Spleen (tissue), 11 donors: ENCODE measurements around the gene SLC38A2. TPM values are rescaled to one million over a fixed set of nuclear protein-coding genes. Genes with fewer than 3 reads are reported as not detected.
A peak's percentile ranks its signal among the peaks of the same experiment; 100 is the strongest.

Source experiments
- DNase-seq: peaks from one replicate; pipeline ENCODE4 v3.0.0-alpha.2; 2020
- H3K27ac ChIP-seq, 8 donors: fragments of 200-600 bp; sonication (generic) in 7 of 8; 1 replicate in 4 of 8; 2 replicates in 4 of 8; pipeline versions ENCODE4 v1.5.0 to v1.8.0; 2016 to 2021; ENCODE audit warnings: inconsistent platforms in 4 of 8, mild to moderate bottlenecking in 4 of 8, moderate library complexity in 1 of 8
- H3K27me3 ChIP-seq, 7 donors: fragments of 200-600 bp; sonication (generic) in 6 of 7; replicated peaks in 1 of 7; 1 replicate in 4 of 7; 2 replicates in 3 of 7; pipeline versions ENCODE4 v1.5.0 to v1.8.0; 2016 to 2021; ENCODE audit warnings: inconsistent platforms in 3 of 7, mild to moderate bottlenecking in 1 of 7
- H3K36me3 ChIP-seq, 6 donors: fragments of 200-600 bp; sonication (generic) in 5 of 6; 1 replicate in 4 of 6; 2 replicates in 2 of 6; pipeline versions ENCODE4 v1.5.0 to v1.8.0; 2016 to 2021; ENCODE audit warnings: inconsistent platforms in 2 of 6
- H3K4me1 ChIP-seq, 6 donors: fragments of 200-600 bp; sonication (generic) in 5 of 6; 1 replicate in 3 of 6; 2 replicates in 3 of 6; pipeline versions ENCODE4 v1.5.0 to v1.8.0; 2016 to 2021; ENCODE audit warnings: inconsistent platforms in 3 of 6
- H3K4me3 ChIP-seq, 8 donors: fragments of 200-600 bp; sonication (generic) in 7 of 8; 1 replicate in 4 of 8; 2 replicates in 4 of 8; pipeline versions ENCODE4 v1.5.0 to v1.8.0; 2016 to 2021; ENCODE audit warnings: inconsistent platforms in 4 of 8, mild to moderate bottlenecking in 4 of 8, moderate library complexity in 2 of 8
- H3K9me3 ChIP-seq, 8 donors: fragments of 200-600 bp; sonication (generic) in 7 of 8; 1 replicate in 4 of 8; 2 replicates in 4 of 8; pipeline versions ENCODE4 v1.5.0 to v1.8.0; 2016 to 2021; ENCODE audit warnings: inconsistent platforms in 4 of 8
- CTCF ChIP-seq, 11 experiments: fragments of 200-600 bp in 7 of 11; fragments of 450-650 bp in 4 of 11; sonication (generic) in 4 of 11; IDR thresholded peaks in 8 of 11; conservative IDR thresholded peaks in 3 of 11; 1 replicate in 7 of 11; 2 replicates in 4 of 11; pipeline versions ENCODE4 v1.4.0 to v1.8.0; 2016 to 2021; ENCODE audit warnings: antibody characterized with exemption in 11 of 11, inconsistent platforms in 4 of 11, mild to moderate bottlenecking in 1 of 11
- POLR2A ChIP-seq, 3 donors: fragments of 450-650 bp; IDR thresholded peaks; one replicate each; pipeline ENCODE4 v1.5.1; 2017; ENCODE audit warnings: antibody characterized with exemption in 3 of 3, mild to moderate bottlenecking in 1 of 3
- POLR2AphosphoS5 ChIP-seq, 3 donors: sonication (generic); formaldehyde crosslinking; IDR thresholded peaks; one replicate each; pipeline ENCODE4 v1.5.1; 2017; ENCODE audit warnings: antibody characterized with exemption in 3 of 3
- WGBS, 5 donors: extraction: QIAGEN DNeasy Blood & Tissue Kit in 3 of 5; methylation state at CpG; one replicate each; pipeline versions ENCODE4 v1.1.5 to v1.1.7; 2013 to 2018; 5-methylcytosine and 5-hydroxymethylcytosine counted together
- intact Hi-C: fragments of 100-400 bp; cut with DNase I; formaldehyde crosslinking; loops from one replicate; pipeline ENCODE4 v1.15.0; 2023; ENCODE audit warnings: low total_unique reads
- polyA plus RNA-seq, 3 donors: library from polyadenylated mRNA; stranded (reverse); fragments of 200-250 nt; gene quantifications; one replicate each; pipeline ENCODE4 v1.2.1, GENCODE V29; 2013
- total RNA-seq, 7 donors: library from RNA; depleted of rRNA in 3 of 7; stranded (reverse); fragments of >200 nt in 3 of 7; fragmentation: NEBNext Ultra II Directional in 4 of 7; extraction: Animal tissue kit (Norgen Biotek cat#: 25700) in 4 of 7; gene quantifications; one replicate each; pipeline versions ENCODE4 v1.1.0 to v1.2.1, GENCODE V29; 2016 to 2021
- donor health status: healthy with polysubstance abuse.
- donor health status: DM: no; HTN: no; CAD: no; lungs with moderate emphysema.
- donor health status: DM: no; HTN: no; CAD: no.
- donor health status: Bipolar disorder and iron deficiency.
- donor health status: healthy.
- donor health status: DM: no; HTN: no; CAD: no.
- donor health status: DM: yes; HTN: yes; CAD: no.

Gene SLC38A2
- total and polyA plus RNA-seq, 10 donors, result 40.7 to 297 (median 151) TPM

DNA sequence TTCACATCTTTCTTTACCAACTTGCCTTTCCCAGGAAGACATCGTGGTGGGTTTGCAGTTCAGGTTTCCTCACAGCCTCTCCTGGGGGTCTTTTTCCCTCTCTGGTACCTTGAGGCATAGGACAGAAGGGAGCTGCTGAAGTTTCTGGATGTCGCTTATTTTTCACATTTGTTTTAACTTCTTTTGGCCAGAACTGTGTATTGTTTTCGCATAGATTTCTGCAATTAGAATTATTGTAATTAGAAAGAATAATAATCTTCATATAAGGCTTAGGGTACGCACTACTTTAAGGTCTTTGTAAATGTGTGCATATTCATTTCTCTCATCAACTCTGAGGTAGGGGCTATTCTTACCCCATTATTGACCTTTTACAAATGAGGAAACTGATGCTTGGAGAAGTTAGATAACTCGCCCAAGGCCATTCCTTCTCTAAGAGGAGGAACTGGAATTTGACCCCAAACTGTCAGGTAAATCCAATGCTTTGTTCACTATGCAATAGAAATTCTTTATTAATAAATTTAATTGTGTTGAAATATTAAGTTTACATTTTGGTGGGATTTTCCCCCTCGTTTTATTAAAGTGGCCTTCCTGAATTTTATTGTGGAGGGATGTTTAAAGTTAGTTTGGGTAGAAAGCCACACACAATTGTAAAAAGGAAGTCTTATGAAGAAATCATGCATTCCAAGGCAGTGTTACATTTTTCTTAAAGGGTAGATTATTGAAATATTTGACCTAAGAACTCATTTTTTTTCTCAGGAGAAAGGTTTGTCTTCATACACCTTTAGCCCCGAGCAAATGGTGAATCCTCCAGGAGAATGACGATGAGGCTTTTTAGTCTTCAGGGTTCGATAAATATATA is 12.1 kb upstream of the SLC38A2 start:
- peaks cover 46 to 75% (median 65%) of the 10 kb centered on the region in 6 donors for H3K4me1 ChIP-seq
- DNase-seq, result no peak
- no peaks in the 10 kb centered on the region for H3K36me3 ChIP-seq
- intact Hi-C loops, result loop anchor here (10.0 kb wide), 1 partner anchor 90 kb away; no protein-coding TSS in a partner anchor
- WGBS, 5 donors, result 52 to 63% (median 61%) methylated on average over 9 of the region's 9 CpGs
- H3K27ac ChIP-seq, result peak overlapping the region; percentile 96 to 100 (median 98)
- H3K4me3 ChIP-seq, result peak overlapping the region; percentile 50 to 86 (median 67)
- H3K9me3 ChIP-seq, result no peaks in the 10 kb centered on the region
- H3K27me3 ChIP-seq, result no peaks in the 10 kb centered on the region
- TF ChIP-seq POLR2A (IDR thresholded peaks at IDR 0.05) (no peak), POLR2AphosphoS5 (IDR thresholded peaks at IDR 0.05) (no peak), CTCF (IDR thresholded peaks at IDR 0.05 in 8 of 11, conservative IDR thresholded peaks at IDR 0.05 in 3 of 11) (no peak)

- intact Hi-C loops, result loop anchor here (10.0 kb wide), 1 partner anchor 91 kb away; no protein-coding TSS in a partner anchor
- Histone ChIP-seq H3K27ac (peak overlapping the region; percentile 96 to 100 (median 98)), H3K4me3 (peak overlapping the region; percentile 50 to 86 (median 67)), H3K9me3 (no peaks in the 10 kb centered on the region), H3K4me1 (peaks cover 44 to 67% (median 58%) of the 10 kb centered on the region in 6 donors), H3K36me3 (no peaks in the 10 kb centered on the region), H3K27me3 (no peaks in the 10 kb centered on the region)
- WGBS, 5 donors, result 0 to 1% (median 0%) methylated on average over 22 to 47 of the region's 47 CpGs
- peak in 1 of 3 donors; percentile 72 for TF ChIP-seq POLR2A (IDR thresholded peaks at IDR 0.05)
- peak; percentile 83 to 95 (median 90) for TF ChIP-seq POLR2AphosphoS5 (IDR thresholded peaks at IDR 0.05)
- peak in 3 of 11 experiments; percentile 3 to 40 (median 35) for TF ChIP-seq CTCF (IDR thresholded peaks at IDR 0.05 in 8 of 11, conservative IDR thresholded peaks at IDR 0.05 in 3 of 11)
- peak; percentile 95 for DNase-seq
Measured at GRCh38 chr12:46383654-46384450, 11.3 kb upstream of the SLC38A2 start.

- H3K9me3 ChIP-seq, result no peaks in the 10 kb centered on the region
- intact Hi-C loops, result loop anchor here (10.0 kb wide), 1 partner anchor 92 kb away; no protein-coding TSS in a partner anchor
- WGBS, 5 donors, result 0 to 1% (median 1%) methylated on average over 64 to 74 of the region's 74 CpGs
Measured at GRCh38 chr12:46382964-46383653, 10.5 kb upstream of the SLC38A2 start.

More at GRCh38 chr12:46382964-46383653, 10.5 kb upstream of the SLC38A2 start:
- H3K4me3 ChIP-seq, result peak overlapping the region; percentile 27 to 86 (median 67)
- DNase-seq, result peak; percentile 98
- peak overlapping the region; percentile 96 to 100 (median 98) for H3K27ac ChIP-seq
- H3K4me1 ChIP-seq, result peaks cover 38 to 59% (median 51%) of the 10 kb centered on the region in 6 donors
- H3K36me3 ChIP-seq, result no peaks in the 10 kb centered on the region
- no peaks in the 10 kb centered on the region for H3K27me3 ChIP-seq
- peak in 6 of 11 experiments; percentile 11 to 50 (median 30) for TF ChIP-seq CTCF (IDR thresholded peaks at IDR 0.05 in 8 of 11, conservative IDR thresholded peaks at IDR 0.05 in 3 of 11)
- peak; percentile 89 to 96 (median 95) for TF ChIP-seq POLR2AphosphoS5 (IDR thresholded peaks at IDR 0.05)
- TF ChIP-seq POLR2A (IDR thresholded peaks at IDR 0.05), result peak in 2 of 3 donors; percentile 6 to 34
